HPDE6-E6E7 (cell line): ENCODE measurements around the gene PRR5.

ENCODE experiments used
- DNase-seq: peaks from one replicate; pipeline ENCODE4 v3.0.0; 2011; ENCODE audit warnings: missing footprints; ENCODE audit errors: extremely low spot score

PRR5 gene

GRCh38 chr22:44714703-44715350 is 12.8 kb downstream of the PRR5 start:
- no peak for DNase-seq

DNA sequence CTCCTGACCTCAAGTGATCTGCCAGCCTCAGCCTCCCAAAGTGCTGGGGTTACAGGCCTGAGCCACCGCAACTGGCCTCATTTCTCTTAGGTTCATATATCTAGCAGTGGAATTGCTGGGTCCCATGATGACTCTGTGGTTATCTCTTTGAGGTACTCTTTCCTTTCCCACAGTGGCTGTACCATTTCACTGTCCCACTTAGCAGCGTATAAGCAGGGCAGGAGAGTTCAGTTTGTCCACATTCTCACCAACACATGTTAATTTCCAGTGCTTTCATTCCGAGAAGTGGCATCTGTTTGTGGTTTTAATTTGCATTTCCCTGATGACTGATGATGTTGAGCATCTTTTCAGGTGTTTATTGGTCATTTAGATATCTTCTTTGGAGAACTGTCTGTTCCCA is 16.4 kb downstream of the PRR5 start:
- no peak for DNase-seq

DNA sequence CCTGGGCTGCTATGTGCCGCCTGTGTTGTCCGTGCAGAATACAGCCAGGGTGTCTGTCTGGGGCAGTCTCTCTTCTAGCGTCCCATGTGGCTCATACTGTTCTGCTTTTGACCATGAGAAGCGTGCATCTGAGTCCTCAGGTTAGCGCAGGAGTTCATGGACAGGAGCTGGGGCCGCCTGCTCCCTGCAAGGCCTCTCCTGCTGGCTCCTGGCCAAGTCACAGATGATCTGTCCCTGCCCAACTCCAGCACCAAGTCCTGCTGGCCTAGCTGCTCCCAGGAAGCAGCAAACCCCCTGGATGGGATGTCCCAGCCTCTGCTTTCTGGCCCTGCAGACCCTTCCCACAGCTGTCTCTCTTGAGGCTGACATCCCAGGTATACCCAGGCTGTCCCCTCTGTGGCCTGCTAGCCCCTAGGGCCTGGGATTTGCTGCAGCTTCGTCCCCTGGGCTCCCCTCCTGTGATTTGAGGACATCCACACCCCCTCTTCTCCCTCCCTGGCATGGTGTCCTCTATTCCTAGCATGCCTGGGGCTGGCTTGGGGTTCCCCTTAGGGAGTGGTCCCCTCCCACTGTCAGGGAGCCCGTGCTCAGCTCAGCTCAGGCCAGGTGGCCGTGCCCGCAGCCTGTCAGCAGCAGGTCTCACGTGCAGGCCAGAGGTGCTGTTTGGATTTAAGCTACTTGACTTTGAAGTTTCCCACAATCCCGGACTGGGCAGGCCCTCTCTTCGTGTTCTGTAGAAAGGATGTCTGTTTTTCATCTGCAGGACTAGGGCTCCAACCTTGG is 17.8 kb downstream of the PRR5 start:
- no peak for DNase-seq

GRCh38 chr22:44721213-44721612 is 19.2 kb downstream of the PRR5 start:
- DNase-seq = no peak

GRCh38 chr22:44722611-44723010 is 20.6 kb downstream of the PRR5 start:
- no peak for DNase-seq

- DNase-seq = no peak
Measured at GRCh38 chr22:44723801-44724200, 21.8 kb downstream of the PRR5 start.

DNA sequence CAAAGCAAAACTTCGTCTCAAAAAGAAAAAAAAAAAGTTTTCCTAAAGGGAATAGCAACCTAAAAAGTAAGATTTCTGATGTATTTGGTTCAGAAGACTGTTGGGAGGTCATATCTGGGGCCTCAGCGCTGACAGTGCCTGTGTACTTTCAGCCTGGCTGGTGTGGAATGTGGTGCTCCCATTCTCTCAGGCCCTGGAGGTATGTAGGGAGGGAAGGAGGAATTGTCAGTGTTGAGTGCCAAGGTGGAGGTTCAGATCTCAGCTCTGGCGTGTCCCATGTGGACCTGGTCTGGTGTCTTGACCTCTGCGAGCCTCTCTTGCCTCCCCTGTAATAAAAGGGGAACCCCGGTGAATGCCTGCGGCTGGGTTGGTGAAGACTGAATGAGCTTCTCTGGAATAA is 22.4 kb downstream of the PRR5 start:
- no peak for DNase-seq

DNA sequence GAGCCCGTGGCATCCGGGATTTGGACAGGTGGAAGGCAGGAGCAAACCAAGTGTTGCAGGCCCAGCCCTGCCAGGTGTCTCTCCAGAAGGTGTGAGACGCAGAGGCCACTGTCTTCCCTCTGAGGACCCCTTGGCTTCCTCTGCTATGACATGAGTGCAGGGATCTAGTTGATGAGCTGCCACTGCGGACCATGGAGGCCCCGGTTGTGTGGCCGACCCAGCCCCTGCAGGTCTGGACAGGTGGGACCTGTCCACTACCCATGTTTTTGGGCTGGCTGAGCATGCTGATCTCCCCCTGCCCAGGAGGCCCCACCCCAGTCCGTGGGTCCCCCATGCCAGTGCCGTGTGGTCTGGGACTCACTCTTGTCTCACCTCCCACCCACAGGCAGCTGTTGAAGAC is 22.9 kb downstream of the PRR5 start:
- no peak for DNase-seq

- no peak for DNase-seq
Measured at GRCh38 chr22:44726439-44726838, 24.4 kb downstream of the PRR5 start.

DNA sequence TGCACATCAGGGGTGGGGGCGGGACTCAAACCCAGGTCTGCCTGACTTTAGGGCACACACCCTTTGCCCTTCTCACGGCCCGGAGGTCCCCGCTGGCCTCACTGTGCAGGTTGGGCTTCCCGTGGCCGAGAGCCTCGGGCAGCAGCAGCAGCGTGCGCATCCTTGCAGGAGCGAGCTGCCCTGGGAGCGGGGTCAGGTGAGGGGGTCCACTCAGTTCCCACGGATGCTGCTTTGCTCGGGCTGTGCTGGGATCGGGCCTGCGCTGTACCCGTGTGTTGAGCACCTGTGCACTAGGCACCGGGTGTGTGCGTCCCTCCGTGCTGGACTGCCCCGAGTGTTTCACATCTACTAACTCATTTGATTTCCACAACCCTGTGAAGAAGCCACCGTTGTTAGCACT is 25.1 kb downstream of the PRR5 start:
- DNase-seq = no peak

DNA sequence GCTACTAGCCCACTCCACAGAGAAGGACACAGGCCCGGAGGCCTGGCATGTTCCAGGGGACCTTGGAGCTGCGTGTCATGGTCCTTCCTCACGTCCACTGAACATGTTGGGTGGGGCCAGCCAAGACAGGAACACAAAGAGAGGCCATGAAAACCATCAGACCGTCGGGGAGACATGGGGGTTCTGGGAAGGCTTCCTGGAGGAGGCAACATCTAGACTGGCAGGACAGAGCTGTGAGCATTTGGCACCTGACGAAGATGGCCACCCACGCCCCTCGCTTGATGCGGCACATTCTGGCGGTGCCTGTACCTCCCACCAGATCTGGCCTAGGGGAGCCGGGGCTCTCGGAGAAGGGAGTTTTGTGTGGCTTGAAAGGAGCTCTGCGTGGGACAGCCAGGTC is 25.7 kb downstream of the PRR5 start:
- DNase-seq = no peak

GRCh38 chr22:44728761-44729324 is 26.8 kb downstream of the PRR5 start:
- DNase-seq = no peak

DNA sequence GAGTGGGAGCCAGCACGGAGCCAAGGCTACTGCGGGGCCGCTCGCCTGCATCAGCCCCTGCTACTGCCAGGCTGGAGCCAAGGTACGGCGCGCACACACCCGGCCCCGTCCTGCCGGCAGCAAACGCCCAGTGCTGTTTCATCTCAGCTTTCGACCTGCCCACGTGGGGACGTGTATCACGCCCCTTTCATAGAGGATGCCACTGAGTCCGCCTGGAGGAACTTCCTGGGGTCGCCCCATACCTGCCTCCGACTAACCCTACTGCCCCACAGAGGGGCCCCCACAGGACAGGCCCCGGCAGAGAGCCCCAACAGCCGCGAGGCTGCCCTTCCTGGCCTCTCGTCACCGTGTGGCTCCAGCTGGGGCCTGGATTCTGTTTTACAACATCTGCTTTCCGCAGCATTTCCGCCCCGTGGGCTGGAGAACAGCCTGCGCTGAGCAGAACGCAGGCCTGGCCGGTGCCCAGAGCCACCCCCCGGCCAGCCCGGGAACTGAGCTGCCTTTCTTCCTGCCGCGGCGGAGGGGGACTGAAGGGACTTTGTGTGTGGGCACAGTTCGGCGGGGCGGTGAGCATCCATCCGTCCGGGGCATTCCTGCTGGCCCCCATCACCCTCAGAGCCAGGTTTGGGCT is 27.5 kb downstream of the PRR5 start:
- no peak for DNase-seq

- DNase-seq = no peak
Measured at GRCh38 chr22:44730022-44730393, 28.0 kb downstream of the PRR5 start.

- no peak for DNase-seq
Measured at GRCh38 chr22:44730490-44731356, 28.7 kb downstream of the PRR5 start.

GRCh38 chr22:44731357-44731970 is 29.5 kb downstream of the PRR5 start:
- no peak for DNase-seq

DNA sequence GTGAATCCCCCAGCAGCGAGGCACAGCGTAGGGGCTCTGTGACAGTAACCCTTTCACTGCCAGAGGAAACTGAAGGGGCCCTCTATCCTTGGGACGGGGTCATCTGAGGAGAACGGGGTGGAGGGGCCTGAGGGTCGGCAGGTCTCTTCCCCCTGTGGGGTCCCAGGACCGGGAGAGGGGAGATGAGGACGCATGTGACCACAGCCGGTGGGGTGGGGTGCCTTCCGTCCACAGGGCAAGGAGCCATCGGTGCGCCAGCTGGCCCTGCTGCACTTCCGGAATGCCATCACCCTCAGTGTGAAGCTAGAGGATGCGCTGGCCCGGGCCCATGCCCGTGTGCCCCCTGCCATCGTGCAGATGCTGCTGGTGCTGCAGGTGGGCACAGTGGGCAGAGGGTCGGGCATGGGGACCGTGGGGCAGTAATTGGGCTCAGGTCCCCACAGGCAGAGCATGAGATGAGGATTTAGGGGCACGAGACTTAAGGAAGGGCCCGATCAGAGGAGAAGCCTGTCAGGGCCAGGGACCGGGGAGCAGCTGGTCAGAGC is 30.1 kb downstream of the PRR5 start:
- no peak for DNase-seq

GRCh38 chr22:44732661-44733060 is 30.7 kb downstream of the PRR5 start:
- no peak for DNase-seq

- DNase-seq = no peak
Measured at GRCh38 chr22:44733426-44734106, 31.6 kb downstream of the PRR5 start.

DNA sequence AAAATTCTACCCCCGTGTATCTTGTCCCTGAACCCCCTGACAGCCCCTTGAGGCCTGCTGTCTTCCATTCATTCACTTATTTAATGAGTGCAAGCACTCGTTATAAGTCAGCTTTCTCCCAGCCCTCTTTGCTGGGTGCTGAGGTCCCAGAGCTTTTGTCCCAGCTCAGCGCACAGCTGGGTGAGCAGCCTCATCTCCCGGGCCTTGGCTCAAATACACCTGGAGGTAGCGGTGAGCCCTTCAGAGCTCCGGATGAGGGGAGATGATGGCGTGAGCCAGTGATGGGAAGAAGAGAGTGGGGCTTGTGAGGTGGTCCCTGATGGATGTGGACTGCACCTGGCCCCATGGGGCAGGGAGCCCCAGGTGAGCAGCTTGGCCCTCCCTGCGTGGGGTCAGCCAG is 32.3 kb downstream of the PRR5 start:
- DNase-seq = no peak
